Gastrocnemius medialis (tissue), 4 donors: ENCODE measurements around the gene DIPK1B. TPM values are rescaled to one million over a fixed set of nuclear protein-coding genes. Genes with fewer than 3 reads are reported as not detected.
"Not testable (repeated sequence)": the region's sequence is repeated elsewhere in the genome, so short reads cannot be mapped to it uniquely, and the experiment has no call there.

Source experiments
- ATAC-seq, 2 donors: fragments of 150-250 bp; one replicate each; pipeline ENCODE4 v1.9.1; 2016
- DNase-seq, 2 donors: peaks; one replicate each; pipeline ENCODE4 v3.0.0-alpha.2; 2019
- H3K27ac ChIP-seq, 4 donors: fragments of 200-600 bp; sonication (generic); 1 replicate in 1 of 4; 2 replicates in 3 of 4; pipeline ENCODE4 v1.5.1; 2016 to 2018; ENCODE audit warnings: mild to moderate bottlenecking in 2 of 4, moderate library complexity in 1 of 4
- H3K27me3 ChIP-seq, 3 donors: fragments of 200-600 bp; sonication (generic) in 2 of 3; 1 replicate in 1 of 3; 2 replicates in 2 of 3; pipeline versions ENCODE4 v1.5.1 to v1.6.0; 2016 to 2019; ENCODE audit warnings: mild to moderate bottlenecking in 1 of 3, moderate library complexity in 1 of 3
- H3K36me3 ChIP-seq, 2 donors: fragments of 200-600 bp; sonication (generic) in 1 of 2; one replicate each; pipeline ENCODE4 v1.5.1; 2017 to 2018
- H3K4me1 ChIP-seq, 2 donors: fragments of 200-600 bp; sonication (generic) in 1 of 2; one replicate each; pipeline ENCODE4 v1.5.1; 2016 to 2017; ENCODE audit warnings: mild to moderate bottlenecking in 2 of 2
- H3K4me3 ChIP-seq, 4 donors: fragments of 200-600 bp; sonication (generic) in 3 of 4; 1 replicate in 1 of 4; 2 replicates in 3 of 4; pipeline ENCODE4 v1.5.1; 2016 to 2019; ENCODE audit warnings: mild to moderate bottlenecking in 2 of 4
- H3K9me3 ChIP-seq, 3 donors: fragments of 200-600 bp; sonication (generic) in 2 of 3; 1 replicate in 1 of 3; 2 replicates in 2 of 3; pipeline ENCODE4 v1.5.1; 2016 to 2019
- CTCF ChIP-seq, 5 experiments: fragments of 450-650 bp in 3 of 5; fragments of 200-600 bp in 2 of 5; sonication (generic) in 2 of 5; IDR thresholded peaks in 4 of 5; conservative IDR thresholded peaks in 1 of 5; 1 replicate in 4 of 5; 2 replicates in 1 of 5; pipeline ENCODE4 v1.5.1; 2016 to 2019; ENCODE audit warnings: antibody characterized with exemption in 5 of 5, mild to moderate bottlenecking in 3 of 5, moderate library complexity in 3 of 5
- POLR2A ChIP-seq, 2 donors: fragments of 450-650 bp; IDR thresholded peaks; one replicate each; pipeline ENCODE4 v1.6.1; 2017; ENCODE audit warnings: antibody characterized with exemption in 2 of 2, mild to moderate bottlenecking in 2 of 2, moderate library complexity in 2 of 2
- in situ Hi-C, 4 donors: fragments of 200-750 bp; cut with MboI; loops; one replicate each; pipeline versions ENCODE4 v1.15.0 to v1.8.0; 2017; ENCODE audit warnings: low sequenced_read_pairs in 4 of 4
- intact Hi-C: fragments of 100-400 bp; cut with DNase I; formaldehyde crosslinking; loops from one replicate; pipeline ENCODE4 v1.15.1; 2023; ENCODE audit warnings: low total_unique reads
- total RNA-seq, 4 donors: library from RNA; depleted of rRNA; stranded (reverse); fragments of >200 nt; gene quantifications; one replicate each; pipeline versions ENCODE4 v1.1.0 to v1.2.3, GENCODE V29; 2016

DIPK1B gene
- total RNA-seq, 4 donors from 2014 or later = 1.8 to 4.6 (median 3.8) TPM

GRCh38 chr9:136760424-136760823, 48.1 kb downstream of the DIPK1B start:
- Histone ChIP-seq H3K4me3 (no peak overlapping the region), H3K27me3 (no peaks in the 10 kb centered on the region), H3K9me3 (no peaks in the 10 kb centered on the region), H3K4me1 (peaks cover 14 to 15% of the 10 kb centered on the region in 2 donors), H3K36me3 (no peaks in the 10 kb centered on the region), H3K27ac (no peak overlapping the region)
- TF ChIP-seq CTCF (IDR thresholded peaks at IDR 0.05 in 4 of 5, conservative IDR thresholded peaks at IDR 0.05 in 1 of 5) (no peak), POLR2A (IDR thresholded peaks at IDR 0.05) (no peak)
- no peak for DNase-seq
- intact Hi-C loops (no loop called here), in situ Hi-C loops (no loop called here)
- no peak for ATAC-seq

GRCh38 chr9:136760834-136761544, 48.6 kb downstream of the DIPK1B start:
- not testable (repeated sequence) for H3K27me3 ChIP-seq

GRCh38 chr9:136761545-136761981, 49.2 kb downstream of the DIPK1B start:
- no peak overlapping the region for H3K27ac ChIP-seq
- TF ChIP-seq POLR2A (IDR thresholded peaks at IDR 0.05) (no peak), CTCF (IDR thresholded peaks at IDR 0.05 in 4 of 5, conservative IDR thresholded peaks at IDR 0.05 in 1 of 5) (no peak)

More at GRCh38 chr9:136760834-136761544, 48.6 kb downstream of the DIPK1B start:
- H3K27ac ChIP-seq, ATAC-seq, intact Hi-C loops, DNase-seq, in situ Hi-C loops, H3K4me3 ChIP-seq, H3K36me3 ChIP-seq, H3K9me3 ChIP-seq: not testable (repeated sequence)
- TF ChIP-seq CTCF (IDR thresholded peaks at IDR 0.05 in 4 of 5, conservative IDR thresholded peaks at IDR 0.05 in 1 of 5) = peak in 1 of 5 experiments; percentile 33
- H3K4me1 ChIP-seq = peaks cover 14 to 15% of the 10 kb centered on the region in 2 donors

GRCh38 chr9:136762221-136762691, 49.9 kb downstream of the DIPK1B start:
- in situ Hi-C loops (no loop called here), intact Hi-C loops (no loop called here)
- no peak overlapping the region for H3K4me3 ChIP-seq
- DNase-seq = no peak
- H3K36me3 ChIP-seq = no peaks in the 10 kb centered on the region
- peaks cover 11% of the 10 kb centered on the region in 2 donors for H3K4me1 ChIP-seq
- no peak for ATAC-seq
- TF ChIP-seq POLR2A (IDR thresholded peaks at IDR 0.05) = no peak
- no peak for TF ChIP-seq CTCF (IDR thresholded peaks at IDR 0.05 in 4 of 5, conservative IDR thresholded peaks at IDR 0.05 in 1 of 5)
- H3K9me3 ChIP-seq = no peaks in the 10 kb centered on the region
- no peak overlapping the region for H3K27ac ChIP-seq
- H3K27me3 ChIP-seq = no peaks in the 10 kb centered on the region

More at GRCh38 chr9:136761545-136761981, 49.2 kb downstream of the DIPK1B start:
- Histone ChIP-seq H3K4me3 (no peak overlapping the region), H3K27me3 (no peaks in the 10 kb centered on the region), H3K9me3 (no peaks in the 10 kb centered on the region), H3K4me1 (peaks cover 14 to 15% of the 10 kb centered on the region in 2 donors), H3K36me3 (no peaks in the 10 kb centered on the region)
- DNase-seq (no peak), ATAC-seq (no peak)
- in situ Hi-C loops = no loop called here
- intact Hi-C loops = no loop called here
